ENCODE data around the gene LRRC8D.

Gene LRRC8D

DNA sequence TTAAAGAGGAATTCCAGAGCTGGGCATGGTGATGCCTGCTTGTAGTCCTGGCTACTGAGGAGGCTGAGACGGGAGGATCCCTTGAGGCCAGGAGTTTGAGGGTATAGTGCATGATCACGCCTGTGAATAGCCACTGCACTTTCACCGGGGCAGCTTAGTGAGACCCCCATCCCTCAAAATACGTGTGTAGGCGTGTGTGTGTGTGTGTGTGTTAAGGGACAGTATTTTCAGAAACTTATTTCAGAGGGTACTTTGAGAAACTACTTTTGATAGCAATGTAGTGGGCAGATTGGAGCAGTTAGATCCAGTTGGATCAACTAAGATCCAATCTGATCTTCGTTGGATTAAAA, 62.2 kb downstream of the LRRC8D start:
- Histone ChIP-seq H3K27me3 (ENCODE audit: control insufficient read depth, insufficient read depth, low read length) (no peaks in the 10 kb centered on the region), H3K9me3 (ENCODE audit: control insufficient read depth, insufficient read depth, low read length) (peaks cover 12% of the 10 kb centered on the region; the same call in 1 of the 2 replicates), H3K36me3 (ENCODE audit: control insufficient read depth, insufficient read depth, low read length) (peaks cover 12% of the 10 kb centered on the region; the same call in 1 of the 2 replicates), H3K4me1 (ENCODE audit: control insufficient read depth, insufficient read depth, low read length) (peaks cover 15% of the 10 kb centered on the region; the same call in 1 of the 2 replicates), H3K4me3 (ENCODE audit: low read depth, low read length) (no peak overlapping the region), H3K9ac (ENCODE audit: low read depth, low read length) (no peak overlapping the region), H3K27ac (ENCODE audit: low read depth, low read length) (no peak overlapping the region)

DNA sequence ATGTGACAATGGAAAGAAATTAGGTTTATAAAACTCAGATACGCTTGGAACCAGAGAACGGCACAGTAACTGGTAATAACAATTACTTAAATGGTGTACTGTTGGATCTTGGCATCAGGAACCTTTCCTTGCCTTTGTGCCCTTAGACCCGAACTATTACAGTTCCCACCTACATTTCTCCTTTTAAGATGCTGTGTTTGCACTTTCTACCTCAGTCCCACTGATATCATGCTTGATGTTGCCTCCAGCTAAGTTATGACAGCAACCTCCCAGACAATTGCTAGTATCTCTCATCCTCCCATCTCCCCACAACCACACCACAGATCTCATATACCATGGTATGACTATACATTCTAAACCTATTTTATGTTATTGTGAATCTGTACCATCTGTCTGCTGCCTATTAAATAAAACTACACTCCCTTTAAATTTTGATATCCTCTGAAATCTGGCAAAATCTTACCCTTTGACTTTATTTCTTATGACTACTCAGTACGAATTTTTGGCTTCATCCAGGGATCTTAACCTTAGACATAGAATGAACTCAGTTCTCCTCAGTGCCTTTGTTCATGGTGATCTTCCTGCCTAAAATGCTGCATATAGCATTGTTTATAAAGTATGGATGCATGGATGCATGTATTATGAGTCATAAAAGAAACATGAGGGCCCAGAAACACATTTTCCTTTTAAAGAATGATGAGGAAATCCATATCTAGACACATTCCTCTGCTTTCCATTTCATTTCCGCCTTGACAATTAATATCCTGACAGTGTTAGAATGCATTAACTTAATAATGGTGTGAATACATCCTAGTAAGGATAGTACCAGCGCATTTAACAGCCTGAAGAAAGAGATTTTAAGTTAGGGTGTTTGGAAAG, 64.1 kb downstream of the LRRC8D start:
- Histone ChIP-seq H3K27ac (ENCODE audit: low read depth, low read length) (no peak overlapping the region), H3K36me3 (ENCODE audit: control insufficient read depth, insufficient read depth, low read length) (peaks cover 7% of the 10 kb centered on the region; the same call in 1 of the 2 replicates), H3K27me3 (ENCODE audit: control insufficient read depth, insufficient read depth, low read length) (no peaks in the 10 kb centered on the region), H3K4me1 (ENCODE audit: control insufficient read depth, insufficient read depth, low read length) (peaks cover 15% of the 10 kb centered on the region; the same call in 1 of the 2 replicates), H3K9ac (ENCODE audit: low read depth, low read length) (no peak overlapping the region), H3K4me3 (ENCODE audit: low read depth, low read length) (no peak overlapping the region), H3K9me3 (ENCODE audit: control insufficient read depth, insufficient read depth, low read length) (peaks cover 12% of the 10 kb centered on the region; the same call in 1 of the 2 replicates)

DNA sequence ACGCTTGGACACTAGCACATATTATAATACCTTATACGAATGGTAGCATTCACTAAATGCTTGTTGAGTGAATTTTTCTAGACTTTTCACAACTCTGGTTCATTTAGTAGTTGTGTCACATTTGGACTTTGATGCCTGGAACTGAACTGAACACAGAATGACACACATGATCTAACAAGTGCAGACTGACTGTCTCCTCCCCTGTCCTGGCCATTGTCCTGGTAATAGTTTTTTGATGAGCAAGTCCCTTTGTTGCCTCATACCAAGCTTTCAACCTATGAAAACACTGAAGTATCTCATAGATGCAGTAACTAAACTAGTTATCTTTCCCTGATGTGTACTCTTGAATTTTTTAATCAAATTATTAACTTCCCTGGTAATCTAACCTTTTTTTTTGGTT, 66.4 kb downstream of the LRRC8D start:
- peaks cover 19% of the 10 kb centered on the region; the same call in 1 of the 2 replicates for H3K4me1 ChIP-seq (ENCODE audit: control insufficient read depth, insufficient read depth, low read length)
- no peaks in the 10 kb centered on the region for H3K9me3 ChIP-seq (ENCODE audit: control insufficient read depth, insufficient read depth, low read length)
- no peak overlapping the region for H3K9ac ChIP-seq (ENCODE audit: low read depth, low read length)
- no peaks in the 10 kb centered on the region for H3K27me3 ChIP-seq (ENCODE audit: control insufficient read depth, insufficient read depth, low read length)
- no peaks in the 10 kb centered on the region; the same call in 1 of the 2 replicates for H3K36me3 ChIP-seq (ENCODE audit: control insufficient read depth, insufficient read depth, low read length)
- H3K27ac ChIP-seq (ENCODE audit: low read depth, low read length): no peak overlapping the region
- H3K4me3 ChIP-seq (ENCODE audit: low read depth, low read length): no peak overlapping the region

DNA sequence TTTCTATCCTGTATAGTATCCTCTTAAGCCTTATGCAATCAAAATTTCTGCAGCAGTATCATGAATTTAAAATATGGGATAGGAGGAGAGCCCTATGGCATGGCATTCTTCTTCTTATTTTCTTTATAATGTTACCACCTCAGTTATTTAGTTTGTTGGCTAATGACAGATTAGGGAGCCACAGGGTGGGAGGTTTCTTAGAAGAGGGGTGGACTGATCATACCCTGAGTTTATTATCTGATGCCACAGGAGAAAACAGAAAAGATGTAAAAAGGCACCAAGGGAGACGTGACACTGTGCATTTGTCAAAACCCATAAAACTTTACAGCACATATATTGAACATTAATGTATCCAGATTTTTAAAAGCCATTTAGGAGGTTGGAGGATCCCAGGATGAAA, 66.9 kb downstream of the LRRC8D start:
- Histone ChIP-seq H3K27ac (ENCODE audit: low read depth, low read length) (no peak overlapping the region), H3K9ac (ENCODE audit: low read depth, low read length) (no peak overlapping the region), H3K4me1 (ENCODE audit: control insufficient read depth, insufficient read depth, low read length) (peaks cover 19% of the 10 kb centered on the region; the same call in 1 of the 2 replicates), H3K4me3 (ENCODE audit: low read depth, low read length) (no peak overlapping the region), H3K9me3 (ENCODE audit: control insufficient read depth, insufficient read depth, low read length) (no peaks in the 10 kb centered on the region), H3K27me3 (ENCODE audit: control insufficient read depth, insufficient read depth, low read length) (no peaks in the 10 kb centered on the region), H3K36me3 (ENCODE audit: control insufficient read depth, insufficient read depth, low read length) (no peaks in the 10 kb centered on the region; the same call in 1 of the 2 replicates)

- Histone ChIP-seq H3K36me3 (ENCODE audit: control insufficient read depth, insufficient read depth, low read length) (no peaks in the 10 kb centered on the region; the same call in 1 of the 2 replicates), H3K4me3 (ENCODE audit: low read depth, low read length) (no peak overlapping the region), H3K9ac (ENCODE audit: low read depth, low read length) (no peak overlapping the region), H3K27ac (ENCODE audit: low read depth, low read length) (no peak overlapping the region), H3K4me1 (ENCODE audit: control insufficient read depth, insufficient read depth, low read length) (peaks cover 19% of the 10 kb centered on the region; the same call in 1 of the 2 replicates), H3K9me3 (ENCODE audit: control insufficient read depth, insufficient read depth, low read length) (no peaks in the 10 kb centered on the region), H3K27me3 (ENCODE audit: control insufficient read depth, insufficient read depth, low read length) (no peaks in the 10 kb centered on the region)
Observed at GRCh38 chr1:89888480-89889322, 67.9 kb downstream of the LRRC8D start.

DNA sequence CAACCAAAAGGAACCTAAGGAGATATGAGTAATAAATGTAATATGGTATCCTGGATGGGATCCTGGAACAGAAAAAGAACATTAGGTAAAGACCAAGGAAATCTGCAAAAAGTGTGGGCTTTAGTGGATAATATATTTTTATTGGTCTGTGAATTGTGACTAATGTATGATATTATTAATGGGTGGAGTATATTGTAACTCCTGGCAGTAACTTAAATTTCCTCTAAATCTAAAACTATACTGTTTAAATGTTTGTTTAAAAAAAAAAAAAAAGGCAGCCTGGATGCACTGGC, 68.4 kb downstream of the LRRC8D start:
- Histone ChIP-seq H3K27ac (ENCODE audit: low read depth, low read length) (no peak overlapping the region), H3K9me3 (ENCODE audit: control insufficient read depth, insufficient read depth, low read length) (no peaks in the 10 kb centered on the region), H3K36me3 (ENCODE audit: control insufficient read depth, insufficient read depth, low read length) (no peaks in the 10 kb centered on the region; the same call in 1 of the 2 replicates), H3K4me1 (ENCODE audit: control insufficient read depth, insufficient read depth, low read length) (peaks cover 19% of the 10 kb centered on the region; the same call in 1 of the 2 replicates), H3K4me3 (ENCODE audit: low read depth, low read length) (no peak overlapping the region), H3K27me3 (ENCODE audit: control insufficient read depth, insufficient read depth, low read length) (no peaks in the 10 kb centered on the region), H3K9ac (ENCODE audit: low read depth, low read length) (no peak overlapping the region)

- Histone ChIP-seq H3K9ac (ENCODE audit: low read depth, low read length) (no peak overlapping the region), H3K27ac (ENCODE audit: low read depth, low read length) (no peak overlapping the region), H3K36me3 (ENCODE audit: control insufficient read depth, insufficient read depth, low read length) (no peaks in the 10 kb centered on the region; the same call in 1 of the 2 replicates), H3K4me3 (ENCODE audit: low read depth, low read length) (no peak overlapping the region), H3K27me3 (ENCODE audit: control insufficient read depth, insufficient read depth, low read length) (no peaks in the 10 kb centered on the region), H3K9me3 (ENCODE audit: control insufficient read depth, insufficient read depth, low read length) (no peaks in the 10 kb centered on the region), H3K4me1 (ENCODE audit: control insufficient read depth, insufficient read depth, low read length) (peaks cover 15% of the 10 kb centered on the region; the same call in 1 of the 2 replicates)
Observed at GRCh38 chr1:89890085-89890752, 69.4 kb downstream of the LRRC8D start.

DNA sequence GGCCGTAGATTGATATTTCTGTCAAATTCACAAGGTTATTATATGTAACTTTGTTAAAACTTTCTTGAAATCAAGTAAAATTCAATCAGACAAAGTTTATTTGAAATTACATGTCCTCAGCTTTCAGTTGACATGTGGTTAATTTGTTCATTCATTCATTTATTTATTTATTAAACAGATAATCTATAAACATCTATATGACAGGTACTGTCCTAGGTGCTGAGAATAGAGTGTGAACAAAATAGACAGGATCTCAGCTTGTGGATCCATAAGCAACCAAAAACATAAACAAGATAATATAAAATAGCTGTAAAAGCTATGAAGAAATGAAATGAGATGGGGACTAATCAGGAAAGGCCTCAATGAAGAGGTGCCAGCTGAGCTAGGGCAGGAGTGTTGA, 72.0 kb downstream of the LRRC8D start:
- Histone ChIP-seq H3K9ac (ENCODE audit: low read depth, low read length) (no peak overlapping the region), H3K4me1 (ENCODE audit: control insufficient read depth, insufficient read depth, low read length) (0 out of 2 replicates have a peak, but pooled peaks cover 4% of the 10 kb centered on the region), H3K36me3 (ENCODE audit: control insufficient read depth, insufficient read depth, low read length) (peaks cover 6% of the 10 kb centered on the region; the same call in 1 of the 2 replicates), H3K27ac (ENCODE audit: low read depth, low read length) (no peak overlapping the region), H3K27me3 (ENCODE audit: control insufficient read depth, insufficient read depth, low read length) (no peaks in the 10 kb centered on the region), H3K4me3 (ENCODE audit: low read depth, low read length) (no peak overlapping the region), H3K9me3 (ENCODE audit: control insufficient read depth, insufficient read depth, low read length) (no peaks in the 10 kb centered on the region)

DNA sequence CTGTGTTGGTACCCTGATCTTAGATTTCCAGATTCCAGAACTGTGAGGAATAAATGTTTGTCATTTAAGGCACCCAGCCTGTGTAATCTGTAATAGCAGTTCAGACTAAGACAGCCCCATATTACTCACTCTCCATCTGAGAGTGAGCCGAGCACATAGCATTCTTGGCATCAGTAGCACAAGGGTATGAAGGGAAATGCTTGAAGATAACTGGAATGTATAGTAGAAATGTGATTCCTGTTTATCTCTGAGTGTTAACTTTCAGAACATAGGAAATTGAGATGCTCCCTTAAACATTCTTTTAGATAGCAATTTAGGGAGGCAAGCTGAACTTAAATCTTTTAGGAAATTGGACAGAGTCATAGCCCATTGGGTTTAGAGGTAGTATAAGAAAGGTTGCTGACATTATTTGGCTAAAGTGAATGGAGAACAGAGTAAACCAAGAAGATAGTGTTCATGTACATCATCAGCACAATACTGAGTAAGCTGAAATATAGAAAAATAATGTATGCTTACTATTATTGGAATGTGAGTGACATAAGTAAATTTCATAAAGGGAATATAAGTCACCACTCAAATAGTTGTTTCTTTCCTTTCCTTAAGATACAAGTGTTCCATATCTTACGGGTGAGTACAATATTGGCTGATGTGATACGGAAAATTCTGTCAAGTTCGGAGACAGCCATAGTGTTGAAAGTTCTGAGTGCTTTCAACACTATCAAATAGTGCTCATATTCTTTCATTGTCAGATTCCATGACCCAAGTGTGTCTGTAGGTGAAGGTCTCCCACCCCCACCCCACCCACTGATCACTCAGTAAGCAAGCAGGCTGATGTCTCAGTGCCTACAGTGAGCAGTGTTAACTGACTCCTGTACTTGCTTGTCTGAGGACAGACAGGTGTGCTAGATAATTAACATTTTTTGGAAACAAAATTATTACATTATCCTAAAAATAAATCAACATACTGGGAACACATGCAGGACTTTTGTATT, 73.7 kb downstream of the LRRC8D start:
- peaks cover 11% of the 10 kb centered on the region; the same call in 1 of the 2 replicates for H3K36me3 ChIP-seq (ENCODE audit: control insufficient read depth, insufficient read depth, low read length)
- no peak overlapping the region for H3K4me3 ChIP-seq (ENCODE audit: low read depth, low read length)
- 0 out of 2 replicates have a peak, but pooled peaks cover 10% of the 10 kb centered on the region for H3K4me1 ChIP-seq (ENCODE audit: control insufficient read depth, insufficient read depth, low read length)
- H3K27me3 ChIP-seq (ENCODE audit: control insufficient read depth, insufficient read depth, low read length): no peaks in the 10 kb centered on the region
- H3K27ac ChIP-seq (ENCODE audit: low read depth, low read length): no peak overlapping the region
- no peak overlapping the region for H3K9ac ChIP-seq (ENCODE audit: low read depth, low read length)
- H3K9me3 ChIP-seq (ENCODE audit: control insufficient read depth, insufficient read depth, low read length): no peaks in the 10 kb centered on the region

All from HUES48 (cell line).